Endothelial cell (in vitro differentiated cells): ENCODE data around the gene CARMIL1. TPM values are rescaled to one million over a fixed set of nuclear protein-coding genes. Genes with fewer than 3 reads are reported as not detected.

Experiments
- DNase-seq: peaks from one replicate; pipeline ENCODE4 v3.0.0; 2021; ENCODE audit warnings: low spot score
- H3K27ac Mint-ChIP-seq: one replicate; pipeline ENCODE4 v1.8.0; 2021; ENCODE audit warnings: mixed read lengths, inconsistent platforms; ENCODE audit not compliant: unreplicated experiment
- H3K27me3 Mint-ChIP-seq: one replicate; pipeline ENCODE4 v1.8.0; 2021; ENCODE audit warnings: mild to moderate bottlenecking, moderate library complexity, mixed read lengths, inconsistent platforms; ENCODE audit not compliant: unreplicated experiment
- H3K36me3 Mint-ChIP-seq: one replicate; pipeline ENCODE4 v1.8.0; 2021; ENCODE audit warnings: mild to moderate bottlenecking, low read depth, mixed read lengths, inconsistent platforms; ENCODE audit not compliant: unreplicated experiment
- H3K4me1 Mint-ChIP-seq: one replicate; pipeline ENCODE4 v1.8.0; 2021; ENCODE audit warnings: mild to moderate bottlenecking, mixed read lengths, inconsistent platforms; ENCODE audit not compliant: unreplicated experiment
- H3K4me3 Mint-ChIP-seq: one replicate; pipeline ENCODE4 v1.8.0; 2021; ENCODE audit warnings: mild to moderate bottlenecking, mixed read lengths, inconsistent platforms; ENCODE audit not compliant: unreplicated experiment
- H3K9me3 Mint-ChIP-seq: one replicate; pipeline ENCODE4 v1.8.0; 2021; ENCODE audit warnings: mixed read lengths, inconsistent platforms; ENCODE audit not compliant: unreplicated experiment
- total RNA-seq: library from RNA; stranded (reverse); fragmentation: NEBNext Ultra II Directional; extraction: Animal tissue kit (Norgen Biotek cat#: 25700); gene quantifications from one replicate; pipeline ENCODE4 v1.2.1, GENCODE V29; 2021; ENCODE audit not compliant: unreplicated experiment
- TF ChIP-seq, protein P1 (sequence below): fragments of 200-600 bp; sonication (generic); IDR thresholded peaks from one replicate; pipeline ENCODE4 v1.5.0; 2021; ENCODE audit warnings: antibody characterized with exemption; ENCODE audit not compliant: unreplicated experiment

The CARMIL1 gene
- total RNA-seq, 1 donor from 2014 or later, result 32.5 TPM

DNA sequence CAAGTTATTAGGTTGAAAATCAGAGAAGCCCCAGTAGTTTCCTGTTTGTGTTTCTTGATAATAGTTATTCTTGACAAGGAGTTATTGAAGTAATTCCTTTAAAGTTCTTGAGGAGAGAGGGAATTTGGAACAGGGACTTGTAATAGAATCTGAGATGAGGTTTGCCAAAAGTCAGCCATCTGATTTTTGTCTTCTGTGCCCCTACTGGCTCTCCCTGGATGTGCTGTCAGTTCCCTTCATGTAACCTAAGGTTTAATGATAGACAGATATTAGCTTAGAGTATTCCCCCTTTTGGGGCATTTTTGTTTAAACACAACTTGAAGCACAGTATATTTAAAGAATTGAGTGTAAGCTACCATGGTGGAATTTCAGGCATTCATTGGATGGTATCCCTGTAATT lies 71.4 kb downstream of the CARMIL1 start:
- DNase-seq, result no peak
- no peak overlapping the region for H3K4me3 Mint-ChIP-seq
- H3K27ac Mint-ChIP-seq, result no peak overlapping the region
- H3K4me1 Mint-ChIP-seq, result peaks cover 6% of the 10 kb centered on the region
- no peaks in the 10 kb centered on the region for H3K9me3 Mint-ChIP-seq
- H3K36me3 Mint-ChIP-seq, result no peaks in the 10 kb centered on the region
- no peaks in the 10 kb centered on the region for H3K27me3 Mint-ChIP-seq
- TF ChIP-seq, protein P1, sequence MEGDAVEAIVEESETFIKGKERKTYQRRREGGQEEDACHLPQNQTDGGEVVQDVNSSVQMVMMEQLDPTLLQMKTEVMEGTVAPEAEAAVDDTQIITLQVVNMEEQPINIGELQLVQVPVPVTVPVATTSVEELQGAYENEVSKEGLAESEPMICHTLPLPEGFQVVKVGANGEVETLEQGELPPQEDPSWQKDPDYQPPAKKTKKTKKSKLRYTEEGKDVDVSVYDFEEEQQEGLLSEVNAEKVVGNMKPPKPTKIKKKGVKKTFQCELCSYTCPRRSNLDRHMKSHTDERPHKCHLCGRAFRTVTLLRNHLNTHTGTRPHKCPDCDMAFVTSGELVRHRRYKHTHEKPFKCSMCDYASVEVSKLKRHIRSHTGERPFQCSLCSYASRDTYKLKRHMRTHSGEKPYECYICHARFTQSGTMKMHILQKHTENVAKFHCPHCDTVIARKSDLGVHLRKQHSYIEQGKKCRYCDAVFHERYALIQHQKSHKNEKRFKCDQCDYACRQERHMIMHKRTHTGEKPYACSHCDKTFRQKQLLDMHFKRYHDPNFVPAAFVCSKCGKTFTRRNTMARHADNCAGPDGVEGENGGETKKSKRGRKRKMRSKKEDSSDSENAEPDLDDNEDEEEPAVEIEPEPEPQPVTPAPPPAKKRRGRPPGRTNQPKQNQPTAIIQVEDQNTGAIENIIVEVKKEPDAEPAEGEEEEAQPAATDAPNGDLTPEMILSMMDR, result no peak

DNA sequence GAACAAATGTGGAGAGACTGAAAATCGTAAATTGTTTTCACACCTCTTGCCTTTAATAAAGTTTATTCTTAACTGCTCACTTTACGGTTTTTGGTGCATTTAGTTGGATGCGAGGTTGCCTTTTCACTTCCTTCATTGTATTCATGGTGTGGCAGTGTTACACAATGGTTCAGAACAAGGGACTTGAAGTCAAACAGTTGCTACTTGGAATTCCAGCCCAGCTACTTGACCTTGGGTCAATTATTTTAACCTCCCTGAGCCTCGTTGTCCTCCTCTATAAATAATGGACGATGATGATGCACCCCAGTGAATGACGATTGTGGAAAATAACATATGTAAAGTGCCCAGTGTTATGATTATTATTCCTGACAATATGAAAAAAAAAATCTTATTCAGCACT lies 72.3 kb downstream of the CARMIL1 start:
- H3K4me1 Mint-ChIP-seq, result peaks cover 6% of the 10 kb centered on the region
- no peak overlapping the region for H3K27ac Mint-ChIP-seq
- H3K36me3 Mint-ChIP-seq, result no peaks in the 10 kb centered on the region
- no peaks in the 10 kb centered on the region for H3K27me3 Mint-ChIP-seq
- H3K4me3 Mint-ChIP-seq, result no peak overlapping the region
- no peaks in the 10 kb centered on the region for H3K9me3 Mint-ChIP-seq
- no peak for DNase-seq
- TF ChIP-seq, protein P1, result no peak

DNA sequence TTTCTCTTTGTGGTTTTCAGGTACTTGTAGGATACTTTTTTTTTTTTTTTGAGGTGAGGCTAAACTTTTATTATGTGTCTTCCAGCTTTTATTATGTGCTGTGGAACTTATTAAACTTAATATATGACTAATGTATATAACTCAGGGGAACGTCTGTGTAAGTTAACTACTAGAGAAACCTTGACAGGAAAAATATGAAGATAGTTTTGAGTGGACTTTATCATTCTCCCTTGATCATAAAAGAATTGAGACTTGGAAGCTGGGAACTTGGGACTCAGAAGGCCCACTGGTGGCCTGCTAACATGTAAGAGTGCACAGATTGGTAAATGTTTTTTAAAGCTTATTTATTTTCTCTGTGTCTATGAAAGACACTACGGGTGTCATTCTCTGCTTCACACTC lies 73.1 kb downstream of the CARMIL1 start:
- Mint-ChIP-seq H3K4me1 (peaks cover 6% of the 10 kb centered on the region), H3K36me3 (no peaks in the 10 kb centered on the region), H3K4me3 (no peak overlapping the region), H3K9me3 (no peaks in the 10 kb centered on the region), H3K27me3 (no peaks in the 10 kb centered on the region), H3K27ac (no peak overlapping the region)
- no peak for DNase-seq
- TF ChIP-seq, protein P1, result no peak

DNA sequence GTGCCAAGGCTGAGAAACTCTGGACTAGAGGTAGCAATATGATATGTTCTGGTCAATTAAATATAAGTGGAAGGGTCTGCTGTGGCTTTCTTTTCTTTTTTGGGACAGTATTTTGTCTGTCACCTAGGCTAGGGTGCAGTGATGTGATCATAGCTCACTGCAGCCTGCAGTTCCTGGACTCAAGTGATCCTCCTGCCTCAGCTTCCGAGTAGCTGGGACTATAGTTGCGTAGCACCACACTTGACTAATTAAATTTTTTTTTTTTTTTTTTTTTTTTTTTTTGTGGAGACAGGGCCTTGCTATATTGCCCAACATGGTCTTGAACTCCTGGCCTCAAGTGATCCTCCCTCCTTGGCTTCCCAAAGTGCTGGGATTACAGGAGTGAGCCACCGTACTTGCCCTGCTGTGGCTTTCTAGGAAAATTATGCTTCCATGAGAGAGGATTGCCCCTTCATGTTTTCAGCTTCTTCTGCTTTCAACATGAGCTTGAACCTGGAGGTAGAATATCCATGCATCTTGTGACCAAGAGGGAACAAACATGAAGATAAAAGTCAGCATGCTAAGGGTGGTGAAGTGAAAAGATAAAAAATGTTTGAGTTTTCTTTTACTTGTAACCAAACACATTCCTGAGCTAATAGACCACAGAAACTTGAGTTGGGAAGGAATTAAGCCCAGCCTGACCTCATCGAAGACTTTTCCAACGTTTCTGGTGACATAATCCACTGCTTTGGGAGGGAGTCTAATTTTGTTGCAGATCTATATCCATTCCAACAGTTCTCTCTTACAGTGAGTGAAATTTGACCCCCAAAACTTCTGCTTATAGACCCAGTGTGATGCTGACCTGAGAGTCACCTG lies 75.1 kb downstream of the CARMIL1 start:
- Mint-ChIP-seq H3K27ac (no peak overlapping the region), H3K4me1 (peaks cover 11% of the 10 kb centered on the region), H3K27me3 (no peaks in the 10 kb centered on the region), H3K4me3 (no peak overlapping the region), H3K9me3 (no peaks in the 10 kb centered on the region), H3K36me3 (no peaks in the 10 kb centered on the region)
- DNase-seq, result no peak
- TF ChIP-seq, protein P1, result no peak

DNA sequence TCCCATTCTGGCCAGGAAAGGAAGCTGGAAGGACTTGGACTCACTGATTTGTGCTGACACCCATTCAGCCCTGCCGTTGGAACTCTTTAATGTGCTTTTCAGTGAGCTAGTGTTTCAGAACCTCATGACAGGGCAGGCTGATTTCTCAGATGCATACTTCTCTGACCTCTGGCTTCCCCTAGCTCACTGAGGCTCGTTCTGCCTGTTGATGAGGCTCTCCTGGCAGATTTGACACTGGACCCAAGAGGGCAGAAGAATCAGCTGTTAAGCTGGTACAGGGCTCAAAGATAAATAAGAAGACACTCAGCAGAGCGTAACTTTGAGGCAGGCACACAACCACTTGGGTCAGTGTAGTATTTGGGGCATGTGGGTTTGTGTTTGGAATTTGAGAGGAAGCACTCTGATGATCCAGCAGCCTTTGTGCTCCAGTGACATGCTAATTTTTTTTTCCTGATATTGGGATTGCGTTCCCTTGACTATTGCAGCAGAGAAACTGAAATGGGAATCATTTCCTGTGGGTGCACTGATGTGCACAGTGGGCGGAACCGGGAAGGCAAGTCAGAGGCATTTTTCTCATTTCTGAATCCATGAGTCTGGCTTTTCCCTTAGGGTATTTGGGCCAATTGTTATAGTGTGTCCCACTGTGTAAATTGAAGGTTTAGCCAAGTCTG lies 80.2 kb downstream of the CARMIL1 start:
- Mint-ChIP-seq H3K36me3 (no peaks in the 10 kb centered on the region), H3K27ac (peak overlapping the region; percentile 82), H3K4me1 (peaks cover 25% of the 10 kb centered on the region), H3K4me3 (no peak overlapping the region), H3K27me3 (no peaks in the 10 kb centered on the region), H3K9me3 (no peaks in the 10 kb centered on the region)
- TF ChIP-seq, protein P1, result no peak
- DNase-seq, result no peak
